HL-60 (cell line): Measurements from ENCODE around the gene TYR.

Experiments
- GABPA ChIP-seq: IDR thresholded peaks from 2 replicates; pipeline ENCODE4 v1.6.1; 2012; ENCODE audit warnings: low read depth
- POLR2AphosphoS5 ChIP-seq: IDR thresholded peaks from 2 replicates; pipeline ENCODE4 v1.6.1; 2012; ENCODE audit warnings: low read depth
- SPI1 ChIP-seq: IDR thresholded peaks from 2 replicates; pipeline ENCODE4 v1.6.1; 2012; ENCODE audit warnings: low read depth, mild to moderate bottlenecking, borderline replicate concordance
- TF ChIP-seq, protein P1 (sequence below): IDR thresholded peaks from one replicate; pipeline ENCODE4 v1.5.1; 2011; ENCODE audit warnings: low read length, control low read depth, inconsistent platforms; ENCODE audit not compliant: insufficient read depth
- TF ChIP-seq, protein P2 (sequence below): IDR thresholded peaks from 2 replicates; pipeline ENCODE4 v1.6.1; 2012; ENCODE audit warnings: low read depth; ENCODE audit not compliant: insufficient replicate concordance

DNA sequence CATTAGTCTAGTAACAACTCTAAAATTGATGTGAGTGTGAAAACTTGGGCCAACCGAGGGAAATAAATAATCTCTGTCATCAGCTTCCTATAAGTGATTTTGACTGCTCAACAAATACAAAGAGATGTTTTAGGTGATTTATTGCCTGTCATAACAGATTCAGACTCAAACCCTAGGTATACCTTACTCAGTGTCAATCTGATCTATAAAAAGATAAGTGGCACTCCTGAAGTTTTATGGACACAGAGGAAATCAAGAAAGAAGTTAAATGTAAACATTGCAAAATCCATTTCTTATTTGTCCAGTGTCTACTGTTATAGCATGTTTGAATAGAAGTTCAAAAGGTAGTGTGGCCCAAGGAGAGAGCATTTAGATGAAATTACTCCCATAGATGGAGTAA is 30.4 kb upstream of the TYR start:
- TF ChIP-seq, protein P1, sequence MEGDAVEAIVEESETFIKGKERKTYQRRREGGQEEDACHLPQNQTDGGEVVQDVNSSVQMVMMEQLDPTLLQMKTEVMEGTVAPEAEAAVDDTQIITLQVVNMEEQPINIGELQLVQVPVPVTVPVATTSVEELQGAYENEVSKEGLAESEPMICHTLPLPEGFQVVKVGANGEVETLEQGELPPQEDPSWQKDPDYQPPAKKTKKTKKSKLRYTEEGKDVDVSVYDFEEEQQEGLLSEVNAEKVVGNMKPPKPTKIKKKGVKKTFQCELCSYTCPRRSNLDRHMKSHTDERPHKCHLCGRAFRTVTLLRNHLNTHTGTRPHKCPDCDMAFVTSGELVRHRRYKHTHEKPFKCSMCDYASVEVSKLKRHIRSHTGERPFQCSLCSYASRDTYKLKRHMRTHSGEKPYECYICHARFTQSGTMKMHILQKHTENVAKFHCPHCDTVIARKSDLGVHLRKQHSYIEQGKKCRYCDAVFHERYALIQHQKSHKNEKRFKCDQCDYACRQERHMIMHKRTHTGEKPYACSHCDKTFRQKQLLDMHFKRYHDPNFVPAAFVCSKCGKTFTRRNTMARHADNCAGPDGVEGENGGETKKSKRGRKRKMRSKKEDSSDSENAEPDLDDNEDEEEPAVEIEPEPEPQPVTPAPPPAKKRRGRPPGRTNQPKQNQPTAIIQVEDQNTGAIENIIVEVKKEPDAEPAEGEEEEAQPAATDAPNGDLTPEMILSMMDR = no peak
- no peak for TF ChIP-seq SPI1
- TF ChIP-seq, protein P2, sequence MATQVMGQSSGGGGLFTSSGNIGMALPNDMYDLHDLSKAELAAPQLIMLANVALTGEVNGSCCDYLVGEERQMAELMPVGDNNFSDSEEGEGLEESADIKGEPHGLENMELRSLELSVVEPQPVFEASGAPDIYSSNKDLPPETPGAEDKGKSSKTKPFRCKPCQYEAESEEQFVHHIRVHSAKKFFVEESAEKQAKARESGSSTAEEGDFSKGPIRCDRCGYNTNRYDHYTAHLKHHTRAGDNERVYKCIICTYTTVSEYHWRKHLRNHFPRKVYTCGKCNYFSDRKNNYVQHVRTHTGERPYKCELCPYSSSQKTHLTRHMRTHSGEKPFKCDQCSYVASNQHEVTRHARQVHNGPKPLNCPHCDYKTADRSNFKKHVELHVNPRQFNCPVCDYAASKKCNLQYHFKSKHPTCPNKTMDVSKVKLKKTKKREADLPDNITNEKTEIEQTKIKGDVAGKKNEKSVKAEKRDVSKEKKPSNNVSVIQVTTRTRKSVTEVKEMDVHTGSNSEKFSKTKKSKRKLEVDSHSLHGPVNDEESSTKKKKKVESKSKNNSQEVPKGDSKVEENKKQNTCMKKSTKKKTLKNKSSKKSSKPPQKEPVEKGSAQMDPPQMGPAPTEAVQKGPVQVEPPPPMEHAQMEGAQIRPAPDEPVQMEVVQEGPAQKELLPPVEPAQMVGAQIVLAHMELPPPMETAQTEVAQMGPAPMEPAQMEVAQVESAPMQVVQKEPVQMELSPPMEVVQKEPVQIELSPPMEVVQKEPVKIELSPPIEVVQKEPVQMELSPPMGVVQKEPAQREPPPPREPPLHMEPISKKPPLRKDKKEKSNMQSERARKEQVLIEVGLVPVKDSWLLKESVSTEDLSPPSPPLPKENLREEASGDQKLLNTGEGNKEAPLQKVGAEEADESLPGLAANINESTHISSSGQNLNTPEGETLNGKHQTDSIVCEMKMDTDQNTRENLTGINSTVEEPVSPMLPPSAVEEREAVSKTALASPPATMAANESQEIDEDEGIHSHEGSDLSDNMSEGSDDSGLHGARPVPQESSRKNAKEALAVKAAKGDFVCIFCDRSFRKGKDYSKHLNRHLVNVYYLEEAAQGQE = no peak
- TF ChIP-seq POLR2AphosphoS5 = no peak
- no peak for TF ChIP-seq GABPA
